ENCODE results near the gene NUP107. TPM values are rescaled to one million over a fixed set of nuclear protein-coding genes. Genes with fewer than 3 reads are reported as not detected.

NUP107 gene
- total and polyA plus RNA-seq, 8 donors = 5.7 to 99.1 (median 19.4) TPM

- H3K27me3 ChIP-seq = no peaks in the 10 kb centered on the region
- H3K36me3 ChIP-seq = peaks cover 7 to 66% (median 42%) of the 10 kb centered on the region in 4 donors
- H3K4me1 ChIP-seq = no peaks in the 10 kb centered on the region
- no peak for DNase-seq
- 89 to 97% (median 94%) methylated on average over 7 of the region's 7 CpGs for WGBS, 5 donors
- H3K27ac ChIP-seq = no peak overlapping the region
- H3K4me3 ChIP-seq = no peak overlapping the region
- TF ChIP-seq EP300 (IDR thresholded peaks at IDR 0.05) (no peak), POLR2A (IDR thresholded peaks at IDR 0.05) (no peak), POLR2AphosphoS5 (IDR thresholded peaks at IDR 0.05) (no peak)
- TF ChIP-seq, protein P1, sequence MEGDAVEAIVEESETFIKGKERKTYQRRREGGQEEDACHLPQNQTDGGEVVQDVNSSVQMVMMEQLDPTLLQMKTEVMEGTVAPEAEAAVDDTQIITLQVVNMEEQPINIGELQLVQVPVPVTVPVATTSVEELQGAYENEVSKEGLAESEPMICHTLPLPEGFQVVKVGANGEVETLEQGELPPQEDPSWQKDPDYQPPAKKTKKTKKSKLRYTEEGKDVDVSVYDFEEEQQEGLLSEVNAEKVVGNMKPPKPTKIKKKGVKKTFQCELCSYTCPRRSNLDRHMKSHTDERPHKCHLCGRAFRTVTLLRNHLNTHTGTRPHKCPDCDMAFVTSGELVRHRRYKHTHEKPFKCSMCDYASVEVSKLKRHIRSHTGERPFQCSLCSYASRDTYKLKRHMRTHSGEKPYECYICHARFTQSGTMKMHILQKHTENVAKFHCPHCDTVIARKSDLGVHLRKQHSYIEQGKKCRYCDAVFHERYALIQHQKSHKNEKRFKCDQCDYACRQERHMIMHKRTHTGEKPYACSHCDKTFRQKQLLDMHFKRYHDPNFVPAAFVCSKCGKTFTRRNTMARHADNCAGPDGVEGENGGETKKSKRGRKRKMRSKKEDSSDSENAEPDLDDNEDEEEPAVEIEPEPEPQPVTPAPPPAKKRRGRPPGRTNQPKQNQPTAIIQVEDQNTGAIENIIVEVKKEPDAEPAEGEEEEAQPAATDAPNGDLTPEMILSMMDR (IDR thresholded peaks at IDR 0.05) = no peak
- intact Hi-C loops (cut with DNase I; ENCODE audit: low total_unique reads) = no loop called here
- no peaks in the 10 kb centered on the region for H3K9me3 ChIP-seq
These were observed 80.4 kb downstream of the NUP107 start for GRCh38 chr12:68767191-68767590.

- no peak overlapping the region for H3K27ac ChIP-seq
- H3K4me3 ChIP-seq = no peak overlapping the region
- H3K36me3 ChIP-seq = peaks cover 7 to 53% (median 29%) of the 10 kb centered on the region in 4 donors
- no peaks in the 10 kb centered on the region for H3K9me3 ChIP-seq
- TF ChIP-seq EP300 (IDR thresholded peaks at IDR 0.05) = no peak
- no peak for TF ChIP-seq POLR2AphosphoS5 (IDR thresholded peaks at IDR 0.05)
- TF ChIP-seq, protein P1 (IDR thresholded peaks at IDR 0.05) = no peak
- no peak for TF ChIP-seq POLR2A (IDR thresholded peaks at IDR 0.05)
- no peaks in the 10 kb centered on the region for H3K27me3 ChIP-seq
- intact Hi-C loops (cut with DNase I; ENCODE audit: low total_unique reads) = no loop called here
- DNase-seq = no peak
- 89 to 95% (median 93%) methylated on average over 4 of the region's 4 CpGs for WGBS, 5 donors
- H3K4me1 ChIP-seq = no peaks in the 10 kb centered on the region
These were observed 81.7 kb downstream of the NUP107 start for GRCh38 chr12:68768431-68768939.

DNA sequence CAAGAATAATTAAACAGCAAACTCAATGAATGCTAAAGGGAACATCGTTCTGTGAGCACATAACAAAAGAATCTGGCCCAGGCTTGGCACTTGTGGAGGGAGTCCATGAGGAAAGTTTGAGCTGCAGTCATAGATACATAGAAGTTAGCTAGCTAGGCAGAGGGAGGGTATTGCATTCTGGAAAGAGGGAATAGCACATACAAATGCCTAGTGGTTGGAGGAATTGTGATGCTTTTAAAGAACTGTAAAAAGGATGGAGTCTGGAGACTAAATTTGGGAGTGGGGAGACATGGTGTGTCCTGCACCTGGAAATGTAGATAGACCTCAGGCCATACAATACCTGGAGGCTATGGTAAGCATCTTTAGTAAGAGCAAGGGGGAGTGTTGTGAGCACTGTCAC is 83.2 kb downstream of the NUP107 start:
- no peak overlapping the region for H3K4me3 ChIP-seq
- no peak for DNase-seq
- WGBS, 5 donors = 81 to 98% (median 90%) methylated on average over 1 of the region's 1 CpG
- intact Hi-C loops (cut with DNase I; ENCODE audit: low total_unique reads) = no loop called here
- H3K36me3 ChIP-seq = peaks cover 7 to 39% (median 16%) of the 10 kb centered on the region in 4 donors
- H3K27me3 ChIP-seq = no peaks in the 10 kb centered on the region
- no peaks in the 10 kb centered on the region for H3K9me3 ChIP-seq
- H3K4me1 ChIP-seq = no peaks in the 10 kb centered on the region
- TF ChIP-seq, protein P1 (IDR thresholded peaks at IDR 0.05) = no peak
- TF ChIP-seq EP300 (IDR thresholded peaks at IDR 0.05) (no peak), POLR2AphosphoS5 (IDR thresholded peaks at IDR 0.05) (no peak), POLR2A (IDR thresholded peaks at IDR 0.05) (no peak)
- H3K27ac ChIP-seq = no peak overlapping the region

- H3K27me3 ChIP-seq = no peaks in the 10 kb centered on the region
- H3K4me3 ChIP-seq = no peak overlapping the region
- no peaks in the 10 kb centered on the region for H3K4me1 ChIP-seq
- H3K36me3 ChIP-seq = peaks cover 6 to 24% (median 9%) of the 10 kb centered on the region in 4 donors
- H3K27ac ChIP-seq = no peak overlapping the region
- 89 to 91% (median 90%) methylated on average over 5 of the region's 5 CpGs for WGBS, 5 donors
- no peaks in the 10 kb centered on the region for H3K9me3 ChIP-seq
- TF ChIP-seq, protein P1 (IDR thresholded peaks at IDR 0.05) = no peak
- no peak for TF ChIP-seq EP300 (IDR thresholded peaks at IDR 0.05)
- no peak for TF ChIP-seq POLR2AphosphoS5 (IDR thresholded peaks at IDR 0.05)
- no peak for TF ChIP-seq POLR2A (IDR thresholded peaks at IDR 0.05)
- no peak for DNase-seq
- intact Hi-C loops (cut with DNase I; ENCODE audit: low total_unique reads) = no loop called here
These were observed 84.6 kb downstream of the NUP107 start for GRCh38 chr12:68771223-68771925.
